Measurements from ENCODE around the gene ADAM12.

GRCh38 chr10:126146771-126147170, 241.5 kb downstream of the ADAM12 start:
- no peak for TF ChIP-seq CTCF (IDR thresholded peaks at IDR 0.05)
- no peak for TF ChIP-seq EZH2 (IDR thresholded peaks at IDR 0.05)
- no peak for TF ChIP-seq EZH2phosphoT487 (IDR thresholded peaks at IDR 0.05)
